Upper lobe of left lung (tissue), 6 donors: ENCODE results near the gene NCMAP. TPM values are rescaled to one million over a fixed set of nuclear protein-coding genes. Genes with fewer than 3 reads are reported as not detected.

ENCODE experiments used
- ATAC-seq, 2 donors: fragments of 200-7000 bp; cut with Tn5 transposase; one replicate each; pipeline ENCODE4 v1.9.1; 2022; ENCODE audit warnings: mild to moderate bottlenecking in 2 of 2, moderate library complexity in 2 of 2; ENCODE audit not compliant: low FRiP score in 2 of 2
- DNase-seq, 2 donors: peaks; one replicate each; pipeline ENCODE4 v3.0.0-alpha.2; 2019 to 2020
- H3K27ac ChIP-seq, 4 donors: fragments of 200-600 bp; sonication (generic); one replicate each; pipeline ENCODE4 v1.5.1; 2016 to 2019
- H3K27me3 ChIP-seq, 4 donors: fragments of 200-600 bp; sonication (generic); one replicate each; pipeline ENCODE4 v1.5.1; 2017 to 2019
- H3K36me3 ChIP-seq, 4 donors: fragments of 200-600 bp; sonication (generic); one replicate each; pipeline ENCODE4 v1.5.1; 2016 to 2019
- H3K4me1 ChIP-seq, 4 donors: fragments of 200-600 bp; sonication (generic); one replicate each; pipeline ENCODE4 v1.5.1; 2018 to 2019
- H3K4me3 ChIP-seq, 4 donors: fragments of 200-600 bp; sonication (generic); one replicate each; pipeline ENCODE4 v1.5.1; 2017 to 2019; ENCODE audit warnings: mild to moderate bottlenecking in 2 of 4, moderate library complexity in 1 of 4
- H3K9me3 ChIP-seq, 4 donors: fragments of 200-600 bp; sonication (generic); one replicate each; pipeline ENCODE4 v1.5.1; 2018 to 2019
- EP300 ChIP-seq, 4 donors: sonication (generic); formaldehyde crosslinking; IDR thresholded peaks; one replicate each; pipeline ENCODE4 v1.5.1; 2017; ENCODE audit warnings: antibody characterized with exemption in 4 of 4, control low read depth in 2 of 4
- POLR2A ChIP-seq, 4 donors: fragments of 450-650 bp; IDR thresholded peaks; one replicate each; pipeline ENCODE4 v1.5.1; 2016 to 2017; ENCODE audit warnings: antibody characterized with exemption in 4 of 4, mild to moderate bottlenecking in 2 of 4
- POLR2AphosphoS5 ChIP-seq, 2 donors: sonication (generic); formaldehyde crosslinking; IDR thresholded peaks; one replicate each; pipeline ENCODE4 v1.5.1; 2017; ENCODE audit warnings: antibody characterized with exemption in 2 of 2
- WGBS, 2 donors: methylation state at CpG; one replicate each; pipeline ENCODE4 v1.1.5; 2017 to 2018; 5-methylcytosine and 5-hydroxymethylcytosine counted together
- total RNA-seq, 6 donors: library from RNA; depleted of rRNA in 4 of 6; stranded (reverse); fragments of >200 nt in 4 of 6; gene quantifications; one replicate each; pipeline versions ENCODE4 v1.1.0 to v1.2.1, GENCODE V29; 2016 to 2021
- TF ChIP-seq, protein P1 (sequence below), 6 experiments: fragments of 450-650 bp in 4 of 6; fragments of 200-600 bp in 2 of 6; sonication (generic) in 2 of 6; IDR thresholded peaks; one replicate each; pipeline ENCODE4 v1.5.1; 2016 to 2019; ENCODE audit warnings: antibody characterized with exemption in 6 of 6
- donor health status: DM: no; HTN: no; CAD: no; lungs with moderate emphysema.
- donor health status: DM: no; HTN: yes; CAD: no; lungs with severe emphysema.

The NCMAP gene
- total RNA-seq, 6 donors from 2014 or later = 3.3 to 12.8 (median 7.3) TPM

DNA sequence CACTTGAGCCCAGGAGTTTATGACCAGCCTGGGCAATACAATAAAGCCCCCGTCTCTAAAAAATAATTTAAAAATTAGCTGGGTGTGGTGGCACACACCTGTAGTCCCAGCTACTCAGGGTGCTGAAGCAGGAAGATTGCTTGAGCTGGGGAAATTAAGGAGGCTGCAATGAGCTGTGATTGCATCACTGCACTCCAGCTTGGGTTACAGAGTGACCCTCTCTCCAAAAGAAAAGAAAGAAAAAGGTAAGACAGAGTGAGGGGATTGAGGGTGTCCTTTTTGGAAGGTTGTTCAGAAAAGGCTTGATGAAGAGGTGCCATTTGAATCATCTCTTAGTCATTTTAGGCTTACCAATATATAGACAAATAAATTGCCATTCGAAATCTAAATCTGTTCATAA, 83.2 kb downstream of the NCMAP start:
- DNase-seq (no peak), ATAC-seq (no peak)
- WGBS, 2 donors = 88 to 100% methylated on average over 2 of the region's 2 CpGs
- Histone ChIP-seq H3K27me3 (no peaks in the 10 kb centered on the region), H3K4me3 (no peak overlapping the region), H3K36me3 (no peaks in the 10 kb centered on the region), H3K9me3 (no peaks in the 10 kb centered on the region), H3K4me1 (peaks cover 7 to 26% (median 10%) of the 10 kb centered on the region in 4 donors), H3K27ac (no peak overlapping the region)
- TF ChIP-seq, protein P1, sequence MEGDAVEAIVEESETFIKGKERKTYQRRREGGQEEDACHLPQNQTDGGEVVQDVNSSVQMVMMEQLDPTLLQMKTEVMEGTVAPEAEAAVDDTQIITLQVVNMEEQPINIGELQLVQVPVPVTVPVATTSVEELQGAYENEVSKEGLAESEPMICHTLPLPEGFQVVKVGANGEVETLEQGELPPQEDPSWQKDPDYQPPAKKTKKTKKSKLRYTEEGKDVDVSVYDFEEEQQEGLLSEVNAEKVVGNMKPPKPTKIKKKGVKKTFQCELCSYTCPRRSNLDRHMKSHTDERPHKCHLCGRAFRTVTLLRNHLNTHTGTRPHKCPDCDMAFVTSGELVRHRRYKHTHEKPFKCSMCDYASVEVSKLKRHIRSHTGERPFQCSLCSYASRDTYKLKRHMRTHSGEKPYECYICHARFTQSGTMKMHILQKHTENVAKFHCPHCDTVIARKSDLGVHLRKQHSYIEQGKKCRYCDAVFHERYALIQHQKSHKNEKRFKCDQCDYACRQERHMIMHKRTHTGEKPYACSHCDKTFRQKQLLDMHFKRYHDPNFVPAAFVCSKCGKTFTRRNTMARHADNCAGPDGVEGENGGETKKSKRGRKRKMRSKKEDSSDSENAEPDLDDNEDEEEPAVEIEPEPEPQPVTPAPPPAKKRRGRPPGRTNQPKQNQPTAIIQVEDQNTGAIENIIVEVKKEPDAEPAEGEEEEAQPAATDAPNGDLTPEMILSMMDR (IDR thresholded peaks at IDR 0.05) = no peak
- TF ChIP-seq EP300 (IDR thresholded peaks at IDR 0.05) = no peak
- no peak for TF ChIP-seq POLR2A (IDR thresholded peaks at IDR 0.05)
- TF ChIP-seq POLR2AphosphoS5 (IDR thresholded peaks at IDR 0.05) = no peak

DNA sequence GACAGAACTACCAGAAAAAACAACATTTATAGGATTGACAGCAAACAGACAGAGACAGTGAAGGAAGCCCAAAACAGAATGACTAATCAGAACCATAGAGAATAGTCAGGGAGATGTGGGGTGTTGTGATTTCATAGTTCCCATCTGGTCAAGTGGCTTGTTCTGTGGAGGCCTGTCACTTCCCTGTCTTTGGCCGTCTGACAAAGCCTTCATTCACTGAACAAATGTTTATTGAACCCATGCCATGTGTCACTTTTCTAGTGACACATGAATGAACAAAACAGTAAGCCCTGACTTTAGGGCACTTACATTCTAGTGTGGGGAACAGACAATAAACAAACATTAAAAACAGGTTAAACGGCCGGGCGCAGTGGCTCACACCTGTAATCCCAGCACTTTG, 84.0 kb downstream of the NCMAP start:
- no peak for ATAC-seq
- Histone ChIP-seq H3K9me3 (no peaks in the 10 kb centered on the region), H3K27me3 (no peaks in the 10 kb centered on the region), H3K4me3 (no peak overlapping the region), H3K27ac (peak overlapping the region in 1 of 4 donors; percentile 44), H3K4me1 (peaks cover 15 to 32% (median 17%) of the 10 kb centered on the region in 4 donors), H3K36me3 (no peaks in the 10 kb centered on the region)
- TF ChIP-seq POLR2AphosphoS5 (IDR thresholded peaks at IDR 0.05) (no peak), POLR2A (IDR thresholded peaks at IDR 0.05) (no peak), EP300 (IDR thresholded peaks at IDR 0.05) (no peak)
- TF ChIP-seq, protein P1 (IDR thresholded peaks at IDR 0.05) = no peak
- 45 to 55% methylated on average over 4 of the region's 4 CpGs for WGBS, 2 donors
- DNase-seq = no peak

DNA sequence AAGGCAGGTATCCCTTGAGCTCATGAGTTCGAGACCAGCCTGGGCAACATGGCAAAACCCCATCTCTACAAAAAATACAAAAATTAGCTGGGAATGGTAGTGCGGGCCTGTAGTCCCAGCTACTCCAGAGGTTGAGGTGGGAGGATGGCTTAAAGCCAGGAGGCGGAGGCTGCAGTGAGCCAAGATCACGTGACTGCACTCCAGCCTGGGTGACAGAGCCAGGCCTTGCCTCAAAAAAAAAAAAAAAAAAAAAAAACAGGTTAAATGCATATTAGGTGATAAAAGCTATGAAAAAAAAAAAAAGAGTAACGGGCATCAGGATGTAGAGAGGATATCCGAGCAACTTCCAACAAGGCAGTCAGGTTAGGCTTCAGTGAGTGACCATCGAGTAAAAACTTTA, 84.4 kb downstream of the NCMAP start:
- 75 to 82% methylated on average over 7 of the region's 7 CpGs for WGBS, 2 donors
- Histone ChIP-seq H3K9me3 (no peaks in the 10 kb centered on the region), H3K36me3 (no peaks in the 10 kb centered on the region), H3K4me1 (peaks cover 19 to 32% (median 20%) of the 10 kb centered on the region in 4 donors), H3K27ac (peak overlapping the region in 1 of 4 donors; percentile 44), H3K4me3 (no peak overlapping the region), H3K27me3 (no peaks in the 10 kb centered on the region)
- no peak for TF ChIP-seq POLR2AphosphoS5 (IDR thresholded peaks at IDR 0.05)
- no peak for TF ChIP-seq EP300 (IDR thresholded peaks at IDR 0.05)
- no peak for TF ChIP-seq POLR2A (IDR thresholded peaks at IDR 0.05)
- TF ChIP-seq, protein P1 (IDR thresholded peaks at IDR 0.05) = no peak
- no peak for ATAC-seq
- DNase-seq = peak in 1 of 2 donors; percentile 45

DNA sequence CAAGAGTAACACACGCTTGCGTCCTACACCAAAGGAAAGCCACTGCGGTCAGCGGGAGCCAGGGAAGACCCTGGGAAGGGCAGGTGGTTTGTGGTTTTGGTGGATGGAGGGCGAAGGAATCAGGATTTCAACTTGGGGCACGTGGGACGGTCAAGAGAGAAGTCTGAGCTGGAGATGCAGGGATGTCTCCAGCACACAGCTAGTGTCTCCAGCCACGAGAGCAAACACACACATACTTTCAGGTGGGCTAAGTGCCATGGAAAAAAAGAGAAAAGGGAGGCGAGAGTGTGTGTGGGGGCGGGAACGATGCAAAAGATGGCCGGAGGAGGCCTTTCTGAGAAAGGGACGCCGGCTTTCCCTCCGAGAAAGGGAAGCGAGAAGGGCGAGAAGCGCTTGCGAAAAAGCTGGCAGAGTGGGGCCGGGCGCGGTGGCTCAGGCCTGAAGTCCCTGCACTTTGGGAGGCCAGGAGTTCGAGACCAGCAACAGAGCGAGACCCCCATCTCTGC, 85.8 kb downstream of the NCMAP start:
- Histone ChIP-seq H3K27me3 (no peaks in the 10 kb centered on the region), H3K27ac (peak overlapping the region; percentile 94 to 100 (median 99))
- 18 to 20% methylated on average over 24 of the region's 24 CpGs for WGBS, 2 donors

More for the DNA sequence above, 85.8 kb downstream of the NCMAP start:
- ATAC-seq (no peak), DNase-seq (peak; percentile 30 to 84)
- H3K4me1 ChIP-seq = peaks cover 20 to 39% (median 25%) of the 10 kb centered on the region in 4 donors
- peak overlapping the region; percentile 31 to 96 (median 76) for H3K4me3 ChIP-seq
- TF ChIP-seq EP300 (IDR thresholded peaks at IDR 0.05) (no peak), POLR2AphosphoS5 (IDR thresholded peaks at IDR 0.05) (no peak), POLR2A (IDR thresholded peaks at IDR 0.05) (no peak)
- TF ChIP-seq, protein P1 (IDR thresholded peaks at IDR 0.05) = no peak
- H3K9me3 ChIP-seq = no peaks in the 10 kb centered on the region
- H3K36me3 ChIP-seq = peaks cover 3 to 11% (median 6%) of the 10 kb centered on the region in 4 donors
